OCI-LY3 (cell line): Measurements from ENCODE around the gene PIK3IP1.

ENCODE experiments used
- EZH2phosphoT487 ChIP-seq: fragments of 200-600 bp; shearing (Covaris generic); IDR thresholded peaks from 2 replicates; pipeline ENCODE4 v1.6.1; 2018; ENCODE audit warnings: antibody characterized with exemption, mixed run types, low read depth
- TF ChIP-seq, protein P1 (sequence below): fragments of 200-600, 300-600 bp; sonication (generic); IDR thresholded peaks from 2 replicates; pipeline ENCODE4 v1.5.1; 2014; ENCODE audit warnings: antibody characterized with exemption, low read length, low read depth

DNA sequence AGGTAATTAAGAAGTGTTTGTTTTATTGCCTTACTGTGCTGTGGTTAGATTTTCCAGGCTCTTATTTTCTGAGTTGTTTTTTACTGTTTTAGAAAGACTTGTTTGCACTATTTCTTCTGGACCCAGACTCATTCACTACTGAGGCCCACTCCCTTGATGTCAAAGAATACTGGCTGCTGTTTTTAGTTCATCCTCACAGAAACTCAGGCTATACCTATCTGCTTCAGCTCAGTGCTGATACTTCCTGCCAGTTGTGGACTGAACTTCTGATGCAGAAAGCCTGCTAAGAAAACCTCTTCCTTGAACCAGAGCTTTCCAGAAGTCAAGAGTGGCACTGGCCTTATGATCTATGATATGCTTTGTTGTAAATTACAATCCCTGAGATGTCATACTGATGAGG, 15.9 kb upstream of the PIK3IP1 start:
- TF ChIP-seq, protein P1, sequence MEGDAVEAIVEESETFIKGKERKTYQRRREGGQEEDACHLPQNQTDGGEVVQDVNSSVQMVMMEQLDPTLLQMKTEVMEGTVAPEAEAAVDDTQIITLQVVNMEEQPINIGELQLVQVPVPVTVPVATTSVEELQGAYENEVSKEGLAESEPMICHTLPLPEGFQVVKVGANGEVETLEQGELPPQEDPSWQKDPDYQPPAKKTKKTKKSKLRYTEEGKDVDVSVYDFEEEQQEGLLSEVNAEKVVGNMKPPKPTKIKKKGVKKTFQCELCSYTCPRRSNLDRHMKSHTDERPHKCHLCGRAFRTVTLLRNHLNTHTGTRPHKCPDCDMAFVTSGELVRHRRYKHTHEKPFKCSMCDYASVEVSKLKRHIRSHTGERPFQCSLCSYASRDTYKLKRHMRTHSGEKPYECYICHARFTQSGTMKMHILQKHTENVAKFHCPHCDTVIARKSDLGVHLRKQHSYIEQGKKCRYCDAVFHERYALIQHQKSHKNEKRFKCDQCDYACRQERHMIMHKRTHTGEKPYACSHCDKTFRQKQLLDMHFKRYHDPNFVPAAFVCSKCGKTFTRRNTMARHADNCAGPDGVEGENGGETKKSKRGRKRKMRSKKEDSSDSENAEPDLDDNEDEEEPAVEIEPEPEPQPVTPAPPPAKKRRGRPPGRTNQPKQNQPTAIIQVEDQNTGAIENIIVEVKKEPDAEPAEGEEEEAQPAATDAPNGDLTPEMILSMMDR = no peak
- no peak for TF ChIP-seq EZH2phosphoT487
